ENCODE data around the gene UAP1L1.

GRCh38 chr9:137107312-137107921 lies 30.1 kb downstream of the UAP1L1 start:
- TF ChIP-seq, protein P1, sequence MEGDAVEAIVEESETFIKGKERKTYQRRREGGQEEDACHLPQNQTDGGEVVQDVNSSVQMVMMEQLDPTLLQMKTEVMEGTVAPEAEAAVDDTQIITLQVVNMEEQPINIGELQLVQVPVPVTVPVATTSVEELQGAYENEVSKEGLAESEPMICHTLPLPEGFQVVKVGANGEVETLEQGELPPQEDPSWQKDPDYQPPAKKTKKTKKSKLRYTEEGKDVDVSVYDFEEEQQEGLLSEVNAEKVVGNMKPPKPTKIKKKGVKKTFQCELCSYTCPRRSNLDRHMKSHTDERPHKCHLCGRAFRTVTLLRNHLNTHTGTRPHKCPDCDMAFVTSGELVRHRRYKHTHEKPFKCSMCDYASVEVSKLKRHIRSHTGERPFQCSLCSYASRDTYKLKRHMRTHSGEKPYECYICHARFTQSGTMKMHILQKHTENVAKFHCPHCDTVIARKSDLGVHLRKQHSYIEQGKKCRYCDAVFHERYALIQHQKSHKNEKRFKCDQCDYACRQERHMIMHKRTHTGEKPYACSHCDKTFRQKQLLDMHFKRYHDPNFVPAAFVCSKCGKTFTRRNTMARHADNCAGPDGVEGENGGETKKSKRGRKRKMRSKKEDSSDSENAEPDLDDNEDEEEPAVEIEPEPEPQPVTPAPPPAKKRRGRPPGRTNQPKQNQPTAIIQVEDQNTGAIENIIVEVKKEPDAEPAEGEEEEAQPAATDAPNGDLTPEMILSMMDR (IDR thresholded peaks at IDR 0.05; ENCODE audit: insufficient read depth, low read length): no peak
- TF ChIP-seq GABPA (IDR thresholded peaks at IDR 0.05; ENCODE audit: low read depth) (no peak), REST (IDR thresholded peaks at IDR 0.05; ENCODE audit: insufficient replicate concordance, low read depth) (no peak), POLR2AphosphoS5 (IDR thresholded peaks at IDR 0.05; ENCODE audit: low read depth) (no peak), SPI1 (IDR thresholded peaks at IDR 0.05; ENCODE audit: borderline replicate concordance, low read depth) (no peak)

Measured in HL-60 (cell line).